ENCODE measurements around the gene RNF4.

DNA sequence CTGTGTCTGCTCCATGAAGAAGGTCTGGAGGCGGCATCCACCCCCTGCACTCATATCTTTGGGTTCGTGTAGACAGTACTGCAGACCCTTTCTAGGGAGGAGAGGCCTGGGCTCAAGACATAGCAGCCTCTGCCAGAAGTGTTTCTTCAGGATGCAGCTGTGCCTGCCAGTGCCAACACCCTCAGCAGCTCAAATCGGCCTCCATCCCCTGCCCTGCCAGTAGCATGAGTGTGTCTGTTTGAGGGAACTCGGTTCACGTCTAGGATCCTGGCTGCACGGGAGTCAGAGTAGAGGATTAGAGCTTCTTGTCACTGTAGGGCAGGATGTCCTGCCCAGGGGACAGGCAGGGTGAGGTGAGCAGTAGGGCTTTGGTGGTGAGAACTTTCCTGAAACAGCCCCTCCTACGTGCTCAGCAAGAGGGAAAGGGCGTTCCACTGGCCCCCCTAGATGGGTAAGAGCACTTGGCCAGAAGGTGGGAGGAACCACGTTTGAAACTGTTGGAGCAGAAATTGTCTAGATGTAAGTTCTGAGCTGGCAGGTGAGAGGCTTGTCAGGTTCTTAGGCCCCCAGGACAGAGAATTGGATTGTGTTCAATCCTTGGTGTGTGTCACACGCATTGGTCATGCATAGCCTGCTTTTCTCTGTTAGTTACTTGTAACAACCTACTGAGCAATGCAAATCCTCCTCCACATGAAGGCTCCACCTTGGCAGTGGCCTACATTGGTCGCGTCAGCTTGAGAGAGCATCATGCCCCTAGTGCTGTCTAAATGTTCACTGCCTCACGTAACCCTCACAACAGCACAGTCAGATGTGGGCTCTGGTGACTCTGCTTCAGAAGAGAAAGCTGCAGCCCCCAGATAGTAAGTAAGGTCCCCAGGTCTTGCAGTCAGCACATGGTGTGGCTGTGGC is 41.7 kb downstream of the RNF4 start:
- TF ChIP-seq, protein P1, sequence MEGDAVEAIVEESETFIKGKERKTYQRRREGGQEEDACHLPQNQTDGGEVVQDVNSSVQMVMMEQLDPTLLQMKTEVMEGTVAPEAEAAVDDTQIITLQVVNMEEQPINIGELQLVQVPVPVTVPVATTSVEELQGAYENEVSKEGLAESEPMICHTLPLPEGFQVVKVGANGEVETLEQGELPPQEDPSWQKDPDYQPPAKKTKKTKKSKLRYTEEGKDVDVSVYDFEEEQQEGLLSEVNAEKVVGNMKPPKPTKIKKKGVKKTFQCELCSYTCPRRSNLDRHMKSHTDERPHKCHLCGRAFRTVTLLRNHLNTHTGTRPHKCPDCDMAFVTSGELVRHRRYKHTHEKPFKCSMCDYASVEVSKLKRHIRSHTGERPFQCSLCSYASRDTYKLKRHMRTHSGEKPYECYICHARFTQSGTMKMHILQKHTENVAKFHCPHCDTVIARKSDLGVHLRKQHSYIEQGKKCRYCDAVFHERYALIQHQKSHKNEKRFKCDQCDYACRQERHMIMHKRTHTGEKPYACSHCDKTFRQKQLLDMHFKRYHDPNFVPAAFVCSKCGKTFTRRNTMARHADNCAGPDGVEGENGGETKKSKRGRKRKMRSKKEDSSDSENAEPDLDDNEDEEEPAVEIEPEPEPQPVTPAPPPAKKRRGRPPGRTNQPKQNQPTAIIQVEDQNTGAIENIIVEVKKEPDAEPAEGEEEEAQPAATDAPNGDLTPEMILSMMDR (IDR thresholded peaks at IDR 0.05): no peak
- TF ChIP-seq POLR2A (IDR thresholded peaks at IDR 0.05): no peak
